ENCODE data around the gene CACNA1G. TPM values are rescaled to one million over a fixed set of nuclear protein-coding genes. Genes with fewer than 3 reads are reported as not detected.

Gene CACNA1G
- polyA plus RNA-seq, 1 donor (not counting 4 experiments of a cell fraction or from before 2014, with no cell fraction given) = 0.07 TPM

DNA sequence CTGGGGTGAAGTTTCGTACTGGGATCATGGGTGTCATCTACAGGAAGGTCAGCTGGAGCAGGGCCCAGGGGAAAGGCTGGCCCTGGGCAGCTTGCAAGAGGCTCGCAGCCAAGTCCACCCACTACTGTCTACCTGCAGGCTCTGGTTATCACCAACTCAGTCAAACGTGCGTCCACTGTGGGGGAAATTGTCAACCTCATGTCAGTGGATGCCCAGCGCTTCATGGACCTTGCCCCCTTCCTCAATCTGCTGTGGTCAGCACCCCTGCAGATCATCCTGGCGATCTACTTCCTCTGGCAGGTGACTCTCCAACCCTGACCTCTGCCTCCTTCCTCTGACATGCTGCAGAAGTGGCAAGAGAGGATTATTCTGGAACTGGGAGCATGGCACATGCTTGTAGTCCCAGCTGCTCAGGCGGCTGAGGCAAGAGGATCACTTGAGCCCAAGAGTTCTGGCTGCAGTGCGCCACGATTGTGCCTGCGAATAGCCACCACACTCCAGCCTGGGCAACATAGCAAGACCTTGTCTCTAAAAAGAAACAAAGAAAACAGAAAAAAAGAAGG is 103.4 kb downstream of the CACNA1G start:
- Histone ChIP-seq H2AFZ (ENCODE audit: control insufficient read depth, low read length) (no peak overlapping the region), H3K9ac (ENCODE audit: control insufficient read depth, extremely low read depth, insufficient read depth, low read length) (no peak overlapping the region), H4K20me1 (ENCODE audit: control insufficient read depth, extremely low read depth, insufficient read depth, low read length) (no peaks in the 10 kb centered on the region), H3K4me3 (ENCODE audit: control insufficient read depth in 2 of 3, extremely low read depth in 1 of 3, insufficient read depth in 2 of 3, low read depth in 1 of 3, low read length in 3 of 3) (no peak overlapping the region), H3K79me2 (ENCODE audit: control insufficient read depth, insufficient read depth, low read length) (no peaks in the 10 kb centered on the region), H3K27ac (ENCODE audit: control insufficient read depth, insufficient read depth, low read length) (no peak overlapping the region), H3K9me3 (ENCODE audit: control insufficient read depth, low read depth, low read length) (no peaks in the 10 kb centered on the region), H3K4me2 (ENCODE audit: control insufficient read depth, extremely low read depth, insufficient read depth, low read depth, low read length) (no peak overlapping the region), H3K27me3 (ENCODE audit: control insufficient read depth, extremely low read depth, insufficient read depth, low read length) (no peaks in the 10 kb centered on the region), H3K4me1 (ENCODE audit: control insufficient read depth, extremely low read depth, insufficient read depth, low read length) (peaks cover 42% of the 10 kb centered on the region), H3K9me1 (ENCODE audit: control insufficient read depth, extremely low read depth, insufficient read depth, low read length) (no peaks in the 10 kb centered on the region), H3K36me3 (ENCODE audit: control insufficient read depth in 2 of 2, extremely low read depth in 1 of 2, insufficient read depth in 2 of 2, low read length in 2 of 2) (peaks cover 0 to 4% of the 10 kb centered on the region in 2 experiments)
- no peak for DNase-seq (ENCODE audit: low read depth, low spot score)
- dilution Hi-C loops (cut with MboI; ENCODE audit: extremely low pct_ligation_motif_present, low sequenced_read_pairs) = no loop called here
- FAIRE-seq = no peak
- TF ChIP-seq EZH2 (IDR thresholded peaks at IDR 0.05; ENCODE audit: low read length) (no peak), CTCF (optimal IDR thresholded peaks at IDR 0.05 in 1 of 3, IDR thresholded peaks at IDR 0.05 in 1 of 3, conservative IDR thresholded peaks at IDR 0.05 in 1 of 3; ENCODE audit: extremely low read depth in 1 of 3, insufficient read depth in 2 of 3, low read length in 3 of 3) (no peak)

DNA sequence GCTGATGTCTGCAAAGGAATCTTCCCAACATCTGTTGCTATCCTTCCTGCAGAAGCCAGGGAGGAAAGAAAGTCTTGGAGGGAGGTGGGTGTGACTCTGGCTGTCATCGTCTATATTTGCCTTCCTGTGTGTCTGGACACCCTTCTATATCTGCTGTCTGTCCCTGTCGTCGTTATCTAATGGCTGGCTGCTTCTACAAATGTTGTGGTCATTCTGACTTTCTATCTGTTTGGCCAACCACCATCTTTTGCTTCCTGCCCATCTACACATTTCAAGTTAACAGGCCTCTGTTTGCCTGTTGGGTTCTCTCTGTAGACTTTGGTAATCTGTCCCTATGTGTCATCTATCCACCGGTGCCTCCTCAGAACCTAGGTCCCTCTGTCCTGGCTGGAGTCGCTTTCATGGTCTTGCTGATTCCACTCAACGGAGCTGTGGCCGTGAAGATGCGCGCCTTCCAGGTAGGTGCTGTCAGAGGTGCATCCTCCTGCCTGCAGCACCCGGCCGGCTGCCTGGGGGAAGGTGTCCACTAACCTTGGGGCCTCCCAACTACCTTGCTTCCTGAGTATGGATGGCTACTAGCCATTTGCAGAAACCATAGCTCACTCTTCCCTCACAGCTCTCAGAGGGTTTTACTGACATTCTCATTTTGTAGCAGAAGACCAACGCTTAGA is 104.4 kb downstream of the CACNA1G start:
- no peak for TF ChIP-seq EZH2 (IDR thresholded peaks at IDR 0.05; ENCODE audit: low read length)
- no peak for TF ChIP-seq CTCF (optimal IDR thresholded peaks at IDR 0.05 in 1 of 3, IDR thresholded peaks at IDR 0.05 in 1 of 3, conservative IDR thresholded peaks at IDR 0.05 in 1 of 3; ENCODE audit: extremely low read depth in 1 of 3, insufficient read depth in 2 of 3, low read length in 3 of 3)
- dilution Hi-C loops (cut with MboI; ENCODE audit: extremely low pct_ligation_motif_present, low sequenced_read_pairs) = no loop called here
- Histone ChIP-seq H3K4me3 (ENCODE audit: control insufficient read depth in 2 of 3, extremely low read depth in 1 of 3, insufficient read depth in 2 of 3, low read depth in 1 of 3, low read length in 3 of 3) (no peak overlapping the region), H3K9me1 (ENCODE audit: control insufficient read depth, extremely low read depth, insufficient read depth, low read length) (no peaks in the 10 kb centered on the region), H3K36me3 (ENCODE audit: control insufficient read depth in 2 of 2, extremely low read depth in 1 of 2, insufficient read depth in 2 of 2, low read length in 2 of 2) (peaks cover 0 to 9% of the 10 kb centered on the region in 2 experiments), H4K20me1 (ENCODE audit: control insufficient read depth, extremely low read depth, insufficient read depth, low read length) (no peaks in the 10 kb centered on the region), H3K27me3 (ENCODE audit: control insufficient read depth, extremely low read depth, insufficient read depth, low read length) (no peaks in the 10 kb centered on the region), H3K4me1 (ENCODE audit: control insufficient read depth, extremely low read depth, insufficient read depth, low read length) (peaks cover 41% of the 10 kb centered on the region), H2AFZ (ENCODE audit: control insufficient read depth, low read length) (no peak overlapping the region), H3K9me3 (ENCODE audit: control insufficient read depth, low read depth, low read length) (no peaks in the 10 kb centered on the region), H3K79me2 (ENCODE audit: control insufficient read depth, insufficient read depth, low read length) (no peaks in the 10 kb centered on the region), H3K9ac (ENCODE audit: control insufficient read depth, extremely low read depth, insufficient read depth, low read length) (no peak overlapping the region), H3K4me2 (ENCODE audit: control insufficient read depth, extremely low read depth, insufficient read depth, low read depth, low read length) (no peak overlapping the region), H3K27ac (ENCODE audit: control insufficient read depth, insufficient read depth, low read length) (no peak overlapping the region)
- FAIRE-seq (no peak), DNase-seq (ENCODE audit: low read depth, low spot score) (no peak)
